ENCODE measurements around the gene EXOC3L4. TPM values are rescaled to one million over a fixed set of nuclear protein-coding genes. Genes with fewer than 3 reads are reported as not detected.

EXOC3L4 gene
- polyA plus RNA-seq, 2 of the 4 experiments (the other 2 are of a cell fraction): 1.5 to 4.3 TPM

- Histone ChIP-seq H3K4me1 (peaks cover 21% of the 10 kb centered on the region), H3K27ac (peak overlapping the region in 1 of 2 experiments; percentile 3; a peak in 1 of 6 replicates), H3K4me2 (no peak overlapping the region), H3K9me3 (no peaks in the 10 kb centered on the region), H3K4me3 (no peak overlapping the region)
- TF ChIP-seq EHF (CRISPR knock-in tag; IDR thresholded peaks at IDR 0.05) (no peak), EHMT2 (IDR thresholded peaks at IDR 0.05; ENCODE audit: low read depth) (no peak), MAFK (IDR thresholded peaks at IDR 0.05; ENCODE audit: partially characterized antibody) (no peak), SREBF2 (IDR thresholded peaks at IDR 0.05) (no peak), ZNF302 (CRISPR knock-in tag; IDR thresholded peaks at IDR 0.05) (no peak), USF2 (IDR thresholded peaks at IDR 0.05) (no peak), NR3C1 (IDR thresholded peaks at IDR 0.05) (no peak), NFE2L2 (conservative IDR thresholded peaks at IDR 0.05; ENCODE audit: low read length) (no peak), CBX8 (IDR thresholded peaks at IDR 0.05) (no peak), RARB (CRISPR knock-in tag; IDR thresholded peaks at IDR 0.05) (no peak), EP300 (IDR thresholded peaks at IDR 0.05) (no peak), HEYL (CRISPR knock-in tag; IDR thresholded peaks at IDR 0.05) (no peak), MAX (IDR thresholded peaks at IDR 0.05) (no peak), RAD21 (conservative IDR thresholded peaks at IDR 0.05 in 1 of 2, IDR thresholded peaks at IDR 0.05 in 1 of 2) (no peak), TFCP2L1 (CRISPR knock-in tag; IDR thresholded peaks at IDR 0.05) (no peak), PHF8 (IDR thresholded peaks at IDR 0.05; ENCODE audit: borderline replicate concordance, low read depth) (no peak), CEBPB (IDR thresholded peaks at IDR 0.05) (no peak), CBX2 (IDR thresholded peaks at IDR 0.05; ENCODE audit: borderline replicate concordance, low read depth) (no peak), FOXS1 (CRISPR knock-in tag; IDR thresholded peaks at IDR 0.05) (no peak), HDAC2 (IDR thresholded peaks at IDR 0.05) (no peak)
- ChIA-PET POLR2A (no interaction called here), CTCF (interaction anchor here (0.8 to 7.1 kb wide), 9 partner anchors 8 to 142 kb away, joined by 3 to 57 read pairs (median 6); no protein-coding TSS in a partner anchor)
- WGBS (ENCODE audit: missing lambda C conversion rate): 88% methylated on average over 10 of the region's 10 CpGs
- ATAC-seq (no peak), DNase-seq (ENCODE audit: low read depth in 1 of 2, low spot score in 1 of 2) (no peak), FAIRE-seq (no peak)
These were observed 55.1 kb downstream of the EXOC3L4 start for GRCh38 chr14:103149351-103150237.

- Histone ChIP-seq H3K27ac (peak overlapping the region in 1 of 2 experiments; percentile 56; a peak in 3 of 6 replicates), H3K4me2 (no peak overlapping the region), H3K4me1 (peaks cover 34% of the 10 kb centered on the region), H3K4me3 (no peak overlapping the region), H3K9me3 (no peaks in the 10 kb centered on the region)
- ATAC-seq (no peak), FAIRE-seq (no peak), DNase-seq (ENCODE audit: low read depth in 1 of 2, low spot score in 1 of 2) (no peak)
- WGBS (ENCODE audit: missing lambda C conversion rate): 81% methylated on average over 15 of the region's 15 CpGs
- ChIA-PET CTCF (interaction anchor here (3.0 to 7.1 kb wide), 2 partner anchors 11 to 46 kb away, joined by 9 to 57 read pairs; no protein-coding TSS in a partner anchor), POLR2A (no interaction called here)
- TF ChIP-seq FOSB (CRISPR knock-in tag; IDR thresholded peaks at IDR 0.05): no peak
- TF ChIP-seq RAD21 (conservative IDR thresholded peaks at IDR 0.05 in 1 of 2, IDR thresholded peaks at IDR 0.05 in 1 of 2): no peak
- no peak for TF ChIP-seq NR3C1 (IDR thresholded peaks at IDR 0.05)
- TF ChIP-seq HEYL (CRISPR knock-in tag; IDR thresholded peaks at IDR 0.05): no peak
- TF ChIP-seq SREBF2 (IDR thresholded peaks at IDR 0.05): no peak
- TF ChIP-seq FOXS1 (CRISPR knock-in tag; IDR thresholded peaks at IDR 0.05): no peak
- TF ChIP-seq HOXA7 (CRISPR knock-in tag; IDR thresholded peaks at IDR 0.05): no peak
- TF ChIP-seq HES2 (IDR thresholded peaks at IDR 0.05): no peak
These were observed 56.9 kb downstream of the EXOC3L4 start for GRCh38 chr14:103151270-103151945.
